WI38 (cell line): ENCODE measurements around the gene PJA1.

ENCODE experiments used
- H3K4me3 ChIP-seq: 2 replicates; pipeline ENCODE4 v1.5.1; 2011; ENCODE audit warnings: low read depth, mild to moderate bottlenecking, control low read depth, low read length
- TF ChIP-seq, protein P1 (sequence below): IDR thresholded peaks from 2 replicates; pipeline ENCODE4 v1.5.1; 2012; ENCODE audit warnings: low read depth, mild to moderate bottlenecking, control low read depth, low read length

The PJA1 gene

GRCh38 chrX:69151866-69152284 is 13.4 kb downstream of the PJA1 start:
- TF ChIP-seq, protein P1, sequence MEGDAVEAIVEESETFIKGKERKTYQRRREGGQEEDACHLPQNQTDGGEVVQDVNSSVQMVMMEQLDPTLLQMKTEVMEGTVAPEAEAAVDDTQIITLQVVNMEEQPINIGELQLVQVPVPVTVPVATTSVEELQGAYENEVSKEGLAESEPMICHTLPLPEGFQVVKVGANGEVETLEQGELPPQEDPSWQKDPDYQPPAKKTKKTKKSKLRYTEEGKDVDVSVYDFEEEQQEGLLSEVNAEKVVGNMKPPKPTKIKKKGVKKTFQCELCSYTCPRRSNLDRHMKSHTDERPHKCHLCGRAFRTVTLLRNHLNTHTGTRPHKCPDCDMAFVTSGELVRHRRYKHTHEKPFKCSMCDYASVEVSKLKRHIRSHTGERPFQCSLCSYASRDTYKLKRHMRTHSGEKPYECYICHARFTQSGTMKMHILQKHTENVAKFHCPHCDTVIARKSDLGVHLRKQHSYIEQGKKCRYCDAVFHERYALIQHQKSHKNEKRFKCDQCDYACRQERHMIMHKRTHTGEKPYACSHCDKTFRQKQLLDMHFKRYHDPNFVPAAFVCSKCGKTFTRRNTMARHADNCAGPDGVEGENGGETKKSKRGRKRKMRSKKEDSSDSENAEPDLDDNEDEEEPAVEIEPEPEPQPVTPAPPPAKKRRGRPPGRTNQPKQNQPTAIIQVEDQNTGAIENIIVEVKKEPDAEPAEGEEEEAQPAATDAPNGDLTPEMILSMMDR: no peak
- no peak overlapping the region for H3K4me3 ChIP-seq

DNA sequence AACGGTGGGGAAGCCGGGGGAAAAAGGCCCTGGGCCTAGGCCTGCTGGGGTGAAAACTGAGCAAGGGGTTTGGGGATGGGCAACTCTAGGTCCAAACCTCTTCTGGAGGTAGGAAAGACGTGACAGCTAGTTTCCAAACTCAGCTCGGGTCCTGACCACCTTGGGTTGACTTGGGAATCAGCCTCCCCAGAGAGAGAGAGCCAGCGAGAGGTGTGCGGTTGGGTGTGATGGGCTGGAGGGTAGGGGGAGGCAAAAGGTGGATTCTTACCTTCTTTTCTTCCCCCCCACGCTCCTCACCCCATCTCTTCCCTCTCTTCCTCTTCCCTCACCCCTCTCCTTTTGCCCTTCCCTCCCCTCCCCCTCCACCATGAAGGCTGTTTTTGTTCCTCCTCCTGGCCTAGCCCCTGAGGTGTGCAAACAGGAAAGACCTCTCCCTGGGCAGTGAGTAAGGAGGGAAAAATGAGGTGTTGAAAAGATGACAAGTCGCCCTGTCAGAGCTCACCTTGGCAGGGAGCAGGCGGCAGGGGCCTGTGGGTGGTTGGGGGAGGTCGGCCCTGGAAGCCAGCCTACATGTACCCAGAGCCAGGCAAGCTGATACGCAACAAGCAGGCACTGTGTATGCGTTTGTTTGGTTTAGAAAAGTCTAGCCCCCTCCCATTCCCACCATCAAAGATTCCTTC is 14.8 kb downstream of the PJA1 start:
- TF ChIP-seq, protein P1: no peak
- no peak overlapping the region for H3K4me3 ChIP-seq

GRCh38 chrX:69149466-69150280 is 15.6 kb downstream of the PJA1 start:
- no peak overlapping the region for H3K4me3 ChIP-seq
- TF ChIP-seq, protein P1: no peak

DNA sequence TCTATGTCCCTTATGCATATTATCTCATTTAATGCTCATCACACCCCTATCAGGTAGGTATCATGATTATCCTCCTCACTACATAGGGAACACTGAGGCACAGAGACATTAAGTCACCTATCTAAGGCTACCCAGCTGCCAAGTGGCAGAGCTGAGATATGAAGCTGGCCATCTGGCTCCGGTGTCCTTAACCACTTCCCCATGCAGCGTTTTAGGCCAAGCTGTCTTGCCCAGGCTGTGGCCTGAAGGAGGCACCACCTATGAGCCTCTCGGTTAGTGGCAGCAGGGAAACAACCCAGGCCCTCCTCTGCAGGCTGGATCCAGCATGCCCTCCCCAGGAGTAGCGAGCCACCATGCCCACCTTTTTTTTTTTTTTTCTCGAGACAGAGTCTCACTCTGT is 16.3 kb downstream of the PJA1 start:
- H3K4me3 ChIP-seq: no peak overlapping the region
- TF ChIP-seq, protein P1: no peak

DNA sequence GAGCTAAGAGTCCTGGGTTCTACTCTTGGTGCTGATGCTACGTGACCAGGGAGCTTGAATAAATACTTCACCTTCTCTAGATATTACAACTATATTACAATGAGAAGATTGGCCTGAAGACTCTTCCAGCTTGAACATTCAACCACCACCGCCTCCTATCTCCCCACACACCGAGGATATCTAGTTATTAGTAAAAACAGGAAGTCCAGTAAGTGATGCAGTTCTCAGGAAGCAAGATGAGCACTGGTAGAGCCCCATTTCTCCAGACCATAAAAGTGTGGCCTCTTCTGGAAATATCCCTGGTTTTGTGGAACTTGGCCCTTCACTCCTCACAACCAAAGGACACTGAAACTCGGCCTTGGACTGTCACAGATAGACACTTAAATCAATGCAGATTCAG is 18.5 kb downstream of the PJA1 start:
- no peak overlapping the region for H3K4me3 ChIP-seq
- TF ChIP-seq, protein P1: no peak

DNA sequence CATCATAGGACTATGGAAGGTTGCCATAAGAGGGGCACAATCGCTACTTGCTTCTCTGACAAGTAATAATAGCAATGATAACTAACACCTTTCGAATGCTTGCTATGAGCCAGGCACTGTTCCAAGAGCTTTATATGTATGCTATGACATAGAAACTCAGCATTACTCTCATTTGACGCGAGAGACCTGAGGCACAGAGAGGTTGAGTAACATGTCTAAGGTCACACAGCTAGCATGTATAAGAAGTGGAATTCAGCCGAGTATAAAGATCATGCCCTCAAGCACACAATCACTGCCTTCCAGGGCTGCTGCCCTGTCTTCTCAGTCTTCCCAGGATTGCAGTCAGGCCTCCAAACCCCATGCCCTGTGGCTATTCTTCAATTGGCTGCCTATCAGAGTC is 19.5 kb downstream of the PJA1 start:
- H3K4me3 ChIP-seq: no peak overlapping the region
- TF ChIP-seq, protein P1: no peak

DNA sequence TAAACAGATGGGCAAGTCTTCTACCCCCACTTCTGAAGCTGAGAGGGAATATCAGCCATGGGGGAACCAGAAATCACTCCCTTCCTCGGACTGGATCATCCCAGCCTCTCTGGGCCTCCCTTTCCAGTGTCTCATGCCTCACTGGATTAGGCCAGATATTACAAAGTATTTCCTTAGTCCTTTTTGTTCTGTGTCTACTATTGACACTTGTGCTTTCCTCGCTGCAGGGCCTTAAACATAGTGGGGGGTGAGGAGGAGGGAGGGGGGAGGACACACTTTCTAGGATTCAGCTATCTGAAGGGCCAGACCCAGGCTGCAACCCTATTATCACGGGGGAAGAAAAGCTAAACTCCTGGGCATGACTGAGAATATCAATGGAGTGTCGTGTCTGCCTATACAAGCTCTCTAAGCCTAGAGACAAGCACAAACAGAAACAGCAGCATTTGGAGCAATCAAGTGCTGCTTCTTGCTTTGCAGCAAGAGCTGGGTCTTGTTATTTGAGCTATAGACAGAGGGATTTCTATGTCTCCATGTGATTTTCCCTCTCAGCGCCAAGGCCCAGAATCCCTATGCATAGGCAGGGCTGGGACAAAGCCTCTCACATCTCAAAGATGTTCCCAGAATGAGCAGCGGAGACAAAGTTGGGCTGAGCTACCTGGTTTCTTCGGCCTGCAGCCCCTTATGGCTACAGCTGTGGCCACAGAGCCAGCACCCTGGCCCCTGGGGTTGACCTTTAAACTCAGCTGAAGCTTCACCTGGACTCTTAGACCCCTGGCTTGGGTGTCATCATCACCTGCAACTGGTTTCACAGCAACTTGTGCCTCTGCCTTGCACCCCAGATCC is 20.2 kb downstream of the PJA1 start:
- no peak overlapping the region for H3K4me3 ChIP-seq
- TF ChIP-seq, protein P1: no peak
